BE2C (cell line): ENCODE results near the gene SNRPB.

ENCODE experiments used
- DNase-seq: peaks from one replicate; pipeline ENCODE4 v3.0.0-alpha.2; 2020
- H3K27me3 ChIP-seq: fragments of 250-450 bp; sonication (Bioruptor Pico); 2 replicates; pipeline ENCODE4 v1.5.1; 2020; ENCODE audit warnings: mild to moderate bottlenecking
- H3K36me3 ChIP-seq: fragments of 250-450 bp; sonication (Bioruptor Pico); 2 replicates; pipeline ENCODE4 v1.5.1; 2020; ENCODE audit warnings: mild to moderate bottlenecking
- H3K4me1 ChIP-seq: fragments of 250-450 bp; sonication (Bioruptor Pico); 2 replicates; pipeline ENCODE4 v1.5.1; 2020
- H3K4me3 ChIP-seq: 2 replicates; pipeline ENCODE4 v1.5.1; 2011; ENCODE audit warnings: low read depth, low read length
- H3K9me3 ChIP-seq: fragments of 250-450 bp; sonication (Bioruptor Pico); 2 replicates; pipeline ENCODE4 v1.5.1; 2020
- CTCF ChIP-seq: IDR thresholded peaks from 2 replicates; pipeline ENCODE4 v1.5.1; 2012; ENCODE audit warnings: mild to moderate bottlenecking, low read depth, low read length

Gene SNRPB

GRCh38 chr20:2417213-2417541 is 53.4 kb downstream of the SNRPB start:
- H3K4me3 ChIP-seq = no peak overlapping the region
- no peak for TF ChIP-seq CTCF
- no peaks in the 10 kb centered on the region; the same call in 1 of the 2 replicates for H3K27me3 ChIP-seq
- H3K4me1 ChIP-seq = no peaks in the 10 kb centered on the region
- no peaks in the 10 kb centered on the region for H3K36me3 ChIP-seq
- DNase-seq = no peak
- no peaks in the 10 kb centered on the region for H3K9me3 ChIP-seq

DNA sequence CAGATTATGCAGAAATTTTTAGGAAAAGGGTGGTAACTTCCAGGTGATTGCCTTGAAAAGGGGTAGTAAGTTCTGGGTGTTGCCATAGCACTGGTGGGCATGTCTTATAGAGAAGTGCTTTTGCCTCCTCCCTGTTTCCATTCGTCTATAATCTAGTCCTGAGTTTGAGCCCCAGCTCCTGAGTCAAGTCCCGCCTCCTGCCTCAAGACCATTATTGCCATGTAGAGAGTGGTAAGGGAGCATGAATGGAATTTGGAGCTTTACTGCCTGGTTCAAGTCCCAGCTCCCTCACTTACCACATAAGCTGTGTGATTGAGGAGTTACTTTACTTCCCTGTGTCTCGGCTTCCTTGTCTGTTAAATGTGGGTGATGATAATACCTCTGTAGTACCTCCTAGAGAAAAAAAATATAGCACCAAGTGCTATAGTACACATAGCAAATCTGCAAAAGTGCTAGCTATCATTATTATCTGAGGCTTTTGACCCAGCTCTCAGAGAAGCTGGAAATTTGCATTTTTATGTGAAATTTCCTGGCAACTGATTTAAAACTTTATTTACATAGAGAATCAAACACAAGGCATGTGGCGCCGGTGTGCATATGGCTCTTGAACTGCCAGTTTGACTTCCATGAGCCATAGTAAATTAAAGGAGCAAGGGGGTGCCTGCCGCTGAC is 53.9 kb downstream of the SNRPB start:
- Histone ChIP-seq H3K9me3 (no peaks in the 10 kb centered on the region), H3K36me3 (no peaks in the 10 kb centered on the region), H3K27me3 (no peaks in the 10 kb centered on the region; the same call in 1 of the 2 replicates), H3K4me3 (no peak overlapping the region), H3K4me1 (no peaks in the 10 kb centered on the region)
- no peak for TF ChIP-seq CTCF
- DNase-seq = no peak
